ENCODE data around the gene TLR8.
"Not testable (repeated sequence)": the region's sequence is repeated elsewhere in the genome, so short reads cannot be mapped to it uniquely, and the experiment has no call there.

The TLR8 gene

DNA sequence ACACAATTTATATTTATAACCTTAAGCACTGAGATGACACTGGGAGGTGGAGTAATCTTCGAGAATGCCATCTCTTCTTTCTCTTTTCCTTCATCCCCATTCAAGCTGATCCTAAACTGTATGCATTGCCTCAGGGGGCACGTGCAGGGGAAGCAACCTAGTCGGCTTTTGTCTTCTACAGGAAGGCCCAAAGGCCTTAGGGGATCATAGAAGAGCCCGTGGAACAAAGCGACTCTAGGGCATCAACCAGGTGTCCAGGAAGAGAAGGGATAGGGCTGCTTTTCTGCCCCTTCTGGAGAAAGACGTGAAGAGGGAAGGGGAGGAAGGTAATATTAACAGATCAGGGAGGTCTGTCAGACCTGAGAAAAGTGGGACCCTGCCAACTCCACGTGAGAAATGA lies 6.9 kb upstream of the TLR8 start:
- DNase-seq, result no peak

DNA sequence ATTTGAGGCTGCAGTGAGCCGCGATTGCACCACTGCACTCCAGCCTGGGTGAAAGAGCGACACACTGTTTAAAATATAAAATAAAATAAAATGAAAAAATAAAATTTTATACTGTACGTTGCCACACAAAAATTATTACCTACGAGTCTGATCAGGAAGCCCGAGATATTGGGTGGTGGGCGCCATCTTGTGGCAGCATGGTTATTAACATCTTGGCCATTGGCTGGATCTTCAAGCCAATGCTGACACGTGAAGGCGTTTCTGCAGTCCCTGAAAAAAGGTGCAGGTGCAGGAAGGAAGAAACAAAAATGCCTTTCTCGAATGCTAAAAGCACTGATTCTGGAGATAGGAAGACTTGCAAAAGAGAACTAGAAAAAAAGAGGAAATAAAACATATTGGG lies 4.9 kb upstream of the TLR8 start:
- no peak for DNase-seq

DNA sequence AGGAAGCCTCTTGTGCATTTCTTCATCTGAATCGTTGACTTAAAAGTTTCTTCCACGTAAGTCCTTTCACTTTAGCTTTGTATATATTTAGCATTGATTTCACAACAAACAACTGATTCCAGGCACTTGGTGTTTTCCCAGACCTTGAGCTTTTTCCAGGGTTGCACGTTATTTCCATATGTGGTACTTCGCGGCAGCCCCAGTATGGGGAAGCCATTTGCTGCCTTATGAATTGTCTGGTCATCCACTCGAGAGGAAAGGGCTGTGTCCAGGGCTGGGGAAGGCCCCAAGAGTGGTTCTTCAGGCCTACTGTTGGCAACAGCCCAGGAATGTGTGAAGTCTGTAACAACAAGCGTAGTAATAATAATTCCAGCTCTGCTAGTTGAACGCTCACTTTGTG lies 2.8 kb upstream of the TLR8 start:
- no peak for DNase-seq

DNA sequence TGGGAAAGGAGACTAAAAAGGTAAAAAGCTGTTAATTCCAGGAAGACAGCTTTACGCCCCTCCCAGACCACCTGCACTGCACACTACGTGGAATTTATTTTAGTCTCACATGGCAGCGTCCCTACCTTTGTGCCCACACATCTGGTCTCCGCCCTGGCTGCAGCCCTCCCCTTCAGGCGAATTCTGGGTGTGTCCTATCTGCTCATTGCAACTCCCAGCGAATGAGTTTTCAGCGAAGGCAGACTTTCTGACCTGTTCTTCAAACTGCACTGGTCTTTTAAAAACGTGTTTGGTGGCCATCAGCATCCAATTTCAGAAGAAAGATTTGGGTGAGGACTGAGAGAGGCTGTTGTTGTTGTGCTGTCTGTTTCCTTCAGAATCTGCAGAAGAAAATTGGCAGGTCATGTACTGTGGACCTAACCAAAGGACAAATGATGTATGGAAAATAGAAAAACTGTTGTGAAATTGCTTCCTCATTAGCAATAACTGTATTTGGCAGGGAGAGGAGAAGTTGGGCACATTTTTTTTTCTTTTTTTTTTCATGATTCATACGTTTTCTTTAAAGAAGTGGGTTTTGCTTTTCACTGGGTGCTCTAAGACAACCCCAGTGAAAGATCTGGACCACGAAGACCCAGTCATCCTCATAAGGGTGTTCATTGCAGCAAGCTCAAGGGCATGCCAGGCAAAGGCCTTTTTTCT lies 4.2 kb downstream of the TLR8 start:
- DNase-seq, result no peak

DNA sequence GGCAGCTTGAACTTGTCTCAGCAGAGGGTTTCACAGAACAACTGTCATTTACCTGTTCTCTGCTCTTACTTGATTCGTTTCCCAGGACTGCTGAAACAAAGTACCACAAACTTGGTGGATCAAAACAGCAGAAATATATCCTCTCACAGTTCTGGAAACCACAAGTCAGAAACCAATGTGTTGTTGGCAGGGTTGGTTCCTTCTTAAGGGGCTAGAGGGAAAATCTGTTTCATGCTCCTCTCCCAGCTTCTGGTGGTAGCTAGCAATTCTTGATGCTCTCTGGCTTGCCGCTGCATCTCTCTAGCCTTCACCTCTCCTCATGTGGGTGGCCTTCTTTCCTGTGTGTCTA lies 4.7 kb downstream of the TLR8 start:
- no peak for DNase-seq

DNA sequence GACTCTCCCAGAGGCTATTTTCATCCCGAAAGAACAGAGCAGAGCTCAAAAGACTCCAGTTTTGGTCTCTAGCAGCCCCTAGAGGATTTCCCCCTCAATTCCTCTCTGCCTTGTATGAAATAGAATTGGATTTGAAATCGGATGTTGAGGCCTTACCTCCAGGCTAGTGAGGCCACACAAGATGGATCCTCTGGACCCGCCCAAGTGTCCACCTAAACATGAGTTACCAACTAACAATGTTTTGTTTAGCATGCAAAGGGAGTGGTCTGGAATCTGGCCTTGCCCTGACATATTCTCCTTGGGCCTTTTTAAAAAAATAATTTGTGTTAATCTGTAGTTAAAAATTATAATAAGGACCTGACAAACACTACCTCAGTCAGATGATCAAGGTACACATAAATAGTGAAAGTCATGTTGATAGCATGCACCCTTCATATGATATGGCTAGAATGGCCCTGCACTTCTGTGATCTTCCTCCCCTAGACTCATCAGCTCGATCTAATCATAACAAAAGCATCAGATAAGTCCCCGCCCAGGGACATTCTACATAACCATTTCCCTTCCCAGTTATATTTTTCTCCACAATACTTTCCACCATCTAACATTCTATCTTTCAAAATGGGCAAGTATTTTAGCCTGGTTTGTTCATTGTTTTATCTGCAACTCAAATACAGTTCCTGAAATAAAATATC lies 6.5 kb downstream of the TLR8 start:
- no peak for DNase-seq

DNA sequence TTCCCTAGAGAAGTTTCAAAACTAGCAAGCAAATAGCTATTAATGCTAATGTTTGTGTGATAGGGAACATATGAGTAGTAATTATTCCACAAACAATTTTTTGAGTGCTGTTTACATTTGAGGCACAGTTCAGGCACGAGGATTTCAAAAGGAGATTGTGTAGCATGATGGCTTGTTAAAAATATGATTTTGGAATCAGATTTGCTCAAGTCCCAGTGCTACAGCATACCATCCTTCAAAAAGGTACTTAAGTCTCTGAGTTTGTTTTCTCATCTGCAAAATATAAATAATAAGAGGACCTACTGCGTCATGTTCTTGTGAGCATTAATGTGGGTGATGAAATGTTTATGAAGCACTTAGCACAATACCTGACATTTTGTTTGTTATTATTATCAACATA lies 11.3 kb downstream of the TLR8 start:
- DNase-seq, result peak; percentile 32

DNA sequence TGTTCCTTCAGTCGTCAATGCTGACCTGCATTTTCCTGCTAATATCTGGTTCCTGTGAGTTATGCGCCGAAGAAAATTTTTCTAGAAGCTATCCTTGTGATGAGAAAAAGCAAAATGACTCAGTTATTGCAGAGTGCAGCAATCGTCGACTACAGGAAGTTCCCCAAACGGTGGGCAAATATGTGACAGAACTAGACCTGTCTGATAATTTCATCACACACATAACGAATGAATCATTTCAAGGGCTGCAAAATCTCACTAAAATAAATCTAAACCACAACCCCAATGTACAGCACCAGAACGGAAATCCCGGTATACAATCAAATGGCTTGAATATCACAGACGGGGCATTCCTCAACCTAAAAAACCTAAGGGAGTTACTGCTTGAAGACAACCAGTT lies 12.6 kb downstream of the TLR8 start:
- DNase-seq, result no peak

DNA sequence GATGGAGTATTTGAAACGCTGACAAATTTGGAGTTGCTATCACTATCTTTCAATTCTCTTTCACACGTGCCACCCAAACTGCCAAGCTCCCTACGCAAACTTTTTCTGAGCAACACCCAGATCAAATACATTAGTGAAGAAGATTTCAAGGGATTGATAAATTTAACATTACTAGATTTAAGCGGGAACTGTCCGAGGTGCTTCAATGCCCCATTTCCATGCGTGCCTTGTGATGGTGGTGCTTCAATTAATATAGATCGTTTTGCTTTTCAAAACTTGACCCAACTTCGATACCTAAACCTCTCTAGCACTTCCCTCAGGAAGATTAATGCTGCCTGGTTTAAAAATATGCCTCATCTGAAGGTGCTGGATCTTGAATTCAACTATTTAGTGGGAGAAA lies 13.2 kb downstream of the TLR8 start:
- no peak for DNase-seq

DNA sequence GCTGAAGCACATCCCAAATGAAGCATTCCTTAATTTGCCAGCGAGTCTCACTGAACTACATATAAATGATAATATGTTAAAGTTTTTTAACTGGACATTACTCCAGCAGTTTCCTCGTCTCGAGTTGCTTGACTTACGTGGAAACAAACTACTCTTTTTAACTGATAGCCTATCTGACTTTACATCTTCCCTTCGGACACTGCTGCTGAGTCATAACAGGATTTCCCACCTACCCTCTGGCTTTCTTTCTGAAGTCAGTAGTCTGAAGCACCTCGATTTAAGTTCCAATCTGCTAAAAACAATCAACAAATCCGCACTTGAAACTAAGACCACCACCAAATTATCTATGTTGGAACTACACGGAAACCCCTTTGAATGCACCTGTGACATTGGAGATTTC lies 14.6 kb downstream of the TLR8 start:
- DNase-seq, result no peak

DNA sequence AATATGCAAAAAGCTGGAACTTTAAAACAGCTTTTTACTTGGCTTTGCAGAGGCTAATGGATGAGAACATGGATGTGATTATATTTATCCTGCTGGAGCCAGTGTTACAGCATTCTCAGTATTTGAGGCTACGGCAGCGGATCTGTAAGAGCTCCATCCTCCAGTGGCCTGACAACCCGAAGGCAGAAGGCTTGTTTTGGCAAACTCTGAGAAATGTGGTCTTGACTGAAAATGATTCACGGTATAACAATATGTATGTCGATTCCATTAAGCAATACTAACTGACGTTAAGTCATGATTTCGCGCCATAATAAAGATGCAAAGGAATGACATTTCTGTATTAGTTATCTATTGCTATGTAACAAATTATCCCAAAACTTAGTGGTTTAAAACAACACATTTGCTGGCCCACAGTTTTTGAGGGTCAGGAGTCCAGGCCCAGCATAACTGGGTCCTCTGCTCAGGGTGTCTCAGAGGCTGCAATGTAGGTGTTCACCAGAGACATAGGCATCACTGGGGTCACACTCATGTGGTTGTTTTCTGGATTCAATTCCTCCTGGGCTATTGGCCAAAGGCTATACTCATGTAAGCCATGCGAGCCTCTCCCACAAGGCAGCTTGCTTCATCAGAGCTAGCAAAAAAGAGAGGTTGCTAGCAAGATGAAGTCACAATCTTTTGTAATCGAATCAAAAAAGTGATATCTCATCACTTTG lies 15.6 kb downstream of the TLR8 start:
- DNase-seq, result no peak

DNA sequence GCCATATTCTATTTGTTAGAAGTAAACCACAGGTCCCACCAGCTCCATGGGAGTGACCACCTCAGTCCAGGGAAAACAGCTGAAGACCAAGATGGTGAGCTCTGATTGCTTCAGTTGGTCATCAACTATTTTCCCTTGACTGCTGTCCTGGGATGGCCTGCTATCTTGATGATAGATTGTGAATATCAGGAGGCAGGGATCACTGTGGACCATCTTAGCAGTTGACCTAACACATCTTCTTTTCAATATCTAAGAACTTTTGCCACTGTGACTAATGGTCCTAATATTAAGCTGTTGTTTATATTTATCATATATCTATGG lies 16.1 kb downstream of the TLR8 start:
- no peak for DNase-seq

DNA sequence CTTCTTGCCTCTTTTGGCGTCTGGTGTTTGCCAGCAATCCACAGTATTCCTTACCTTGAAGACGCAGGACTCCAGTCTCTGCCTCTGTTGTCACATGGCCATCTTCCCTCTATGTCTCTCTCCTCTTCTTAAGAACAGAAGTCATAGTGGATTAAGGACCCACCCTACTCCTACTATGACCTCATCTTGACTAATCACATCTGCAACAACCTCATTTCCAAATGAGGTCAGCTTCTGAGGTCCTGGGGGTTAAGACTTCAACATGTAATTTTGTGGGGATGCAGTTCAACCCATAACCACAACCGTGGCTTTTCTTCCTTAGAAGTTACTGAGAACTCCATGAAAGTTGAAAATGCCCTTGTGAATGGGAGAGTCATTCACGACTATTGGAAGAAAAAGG lies 23.3 kb downstream of the TLR8 start:
- DNase-seq, result no peak

DNA sequence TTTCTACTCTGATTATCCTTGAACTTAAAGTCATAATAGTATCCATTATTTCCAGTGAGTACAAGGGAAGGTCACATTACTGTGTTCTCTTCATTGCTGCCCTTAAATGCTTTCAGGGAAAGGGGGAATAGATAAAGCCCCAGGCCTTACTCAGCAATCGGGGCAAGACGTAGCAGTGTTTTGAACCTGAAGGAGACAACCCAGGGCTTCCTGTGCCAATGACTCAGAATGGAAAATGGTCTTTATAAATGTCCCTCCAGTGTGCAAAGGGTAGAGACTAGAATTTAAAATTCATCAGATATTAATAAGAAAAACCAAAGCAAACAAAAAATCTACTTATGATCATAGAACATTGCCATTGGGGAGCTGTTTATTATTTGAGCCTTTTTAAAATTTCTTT lies 23.7 kb downstream of the TLR8 start:
- no peak for DNase-seq

DNA sequence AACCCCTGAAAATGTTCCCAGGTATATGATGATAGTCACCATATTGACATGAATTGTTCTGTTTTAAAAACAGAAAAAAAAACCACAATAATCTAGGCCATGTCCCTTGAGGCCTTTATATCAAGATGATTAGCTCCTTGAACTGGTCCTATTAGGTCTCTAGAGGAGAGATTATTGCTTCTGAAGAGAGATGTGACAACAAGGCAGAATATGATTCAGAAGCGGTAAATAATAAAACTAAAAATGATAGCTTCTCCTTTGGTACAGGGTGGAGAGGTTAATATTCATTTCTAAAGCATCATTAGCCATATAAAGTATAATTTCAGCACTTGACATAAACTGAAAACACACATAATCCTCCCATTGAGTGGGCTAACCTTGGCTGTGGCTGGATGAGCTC lies 25.8 kb downstream of the TLR8 start:
- DNase-seq, result no peak

DNA sequence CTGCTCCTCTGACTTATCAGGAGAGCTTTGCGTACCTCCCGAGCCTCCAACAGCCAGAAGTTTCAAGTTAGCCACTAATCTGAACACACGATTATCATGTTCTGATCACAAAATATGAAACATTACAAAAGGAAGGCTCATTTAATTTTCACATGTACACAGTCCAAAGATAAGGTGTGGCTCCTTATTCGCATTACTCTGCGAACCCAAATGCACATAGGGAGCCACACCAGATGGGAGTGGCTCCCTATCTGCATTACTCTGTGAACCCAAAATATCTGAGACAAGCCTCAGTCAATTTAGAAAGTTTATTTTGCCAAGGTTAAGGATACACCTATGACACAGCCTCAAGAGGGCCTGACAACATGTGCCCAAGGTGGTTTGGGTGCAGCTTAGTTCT lies 28.4 kb downstream of the TLR8 start:
- no peak for DNase-seq

DNA sequence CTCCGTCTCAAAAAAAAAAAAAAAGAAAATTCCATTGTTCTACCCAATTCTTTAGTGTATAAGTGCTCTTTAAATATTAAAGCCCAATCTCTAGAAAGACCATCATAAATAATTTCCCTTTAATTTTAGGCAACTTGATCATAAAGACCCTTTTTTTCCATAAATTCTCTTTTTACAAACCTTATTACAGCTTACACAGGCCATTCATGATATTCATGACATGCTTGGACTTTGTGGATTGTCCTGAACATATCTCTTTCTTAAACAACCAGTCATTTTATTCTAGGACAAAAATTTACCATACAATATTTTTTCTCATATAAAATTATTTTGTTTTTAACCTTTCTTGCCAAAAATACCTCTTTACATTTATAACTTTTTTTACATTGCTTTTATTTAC lies 30.5 kb downstream of the TLR8 start:
- no peak for DNase-seq

DNA sequence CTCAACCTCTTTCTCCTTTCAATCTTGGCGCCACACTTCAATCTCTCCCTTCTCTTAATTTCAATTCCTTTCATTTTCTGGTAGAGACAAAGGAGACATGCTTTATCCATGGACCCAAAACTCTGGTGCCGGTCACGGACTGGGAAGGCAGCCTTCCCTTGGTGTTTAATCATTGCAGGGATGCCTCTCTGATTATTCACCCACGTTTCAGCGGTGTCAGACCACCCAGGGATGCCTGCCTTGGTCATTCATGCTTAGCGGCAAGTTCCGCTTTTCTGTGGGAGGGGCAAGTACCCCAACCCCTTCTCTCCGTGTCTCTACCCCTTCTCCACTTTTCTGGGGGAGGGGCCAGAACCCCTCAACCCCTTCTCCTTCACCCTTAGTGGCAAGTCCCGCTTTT lies 34.1 kb downstream of the TLR8 start:
- DNase-seq, result not testable (repeated sequence)

DNA sequence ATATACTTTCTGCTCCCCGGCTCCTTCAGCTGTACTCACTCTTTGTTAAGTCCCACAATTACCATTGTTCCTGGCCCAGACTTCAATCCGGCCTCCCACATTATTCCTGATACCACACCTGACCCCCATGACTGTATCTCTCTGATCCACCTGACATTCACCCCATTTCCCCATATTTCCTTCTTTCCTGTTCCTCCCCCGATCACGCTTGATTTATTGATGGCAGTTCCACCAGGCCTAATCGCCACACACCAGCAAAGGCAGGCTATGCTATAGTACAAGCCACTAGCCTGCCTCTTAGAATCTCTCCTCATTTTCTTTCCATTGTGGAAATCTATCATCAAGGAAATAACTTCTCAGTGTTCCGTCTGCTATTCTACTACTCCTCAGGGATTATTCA lies 37.2 kb downstream of the TLR8 start:
- DNase-seq, result not testable (repeated sequence)

DNA sequence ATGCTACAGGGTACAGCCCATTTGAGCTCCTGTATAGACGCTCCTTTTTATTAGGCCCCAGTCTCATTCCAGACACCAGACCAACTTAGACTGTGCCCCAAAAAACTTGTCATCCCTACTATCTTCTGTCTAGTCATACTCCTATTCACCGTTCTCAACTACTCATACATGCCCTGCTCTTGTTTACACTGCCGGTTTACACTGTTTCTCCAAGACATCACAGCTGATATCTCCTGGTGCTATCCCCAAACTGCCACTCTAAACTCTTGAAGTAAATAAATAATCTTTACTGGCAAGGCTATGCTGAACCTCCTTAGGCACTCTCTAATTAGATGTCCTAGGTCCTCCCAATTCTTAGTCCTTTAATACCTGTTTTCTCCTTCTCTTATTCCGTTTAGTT lies 38.0 kb downstream of the TLR8 start:
- DNase-seq, result not testable (repeated sequence)

DNA sequence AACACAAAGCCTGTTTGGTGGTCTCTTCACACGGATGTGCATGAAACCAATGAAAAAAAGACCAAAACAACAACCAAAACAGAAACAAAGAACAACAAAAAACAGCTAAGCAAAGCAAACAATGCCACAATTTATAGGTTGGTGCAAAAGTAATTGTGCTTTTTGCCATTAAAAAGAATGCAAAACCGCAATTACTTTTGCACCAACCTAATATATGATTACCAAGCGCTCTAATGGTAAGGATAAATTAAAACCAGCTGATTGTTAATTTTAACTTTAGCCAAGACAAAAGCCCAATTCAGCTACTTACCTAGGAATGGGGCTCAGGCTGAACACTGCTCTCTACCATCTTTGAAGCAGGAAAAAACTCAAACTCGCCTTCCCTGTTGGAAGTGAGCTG lies 39.1 kb downstream of the TLR8 start:
- no peak for DNase-seq

DNA sequence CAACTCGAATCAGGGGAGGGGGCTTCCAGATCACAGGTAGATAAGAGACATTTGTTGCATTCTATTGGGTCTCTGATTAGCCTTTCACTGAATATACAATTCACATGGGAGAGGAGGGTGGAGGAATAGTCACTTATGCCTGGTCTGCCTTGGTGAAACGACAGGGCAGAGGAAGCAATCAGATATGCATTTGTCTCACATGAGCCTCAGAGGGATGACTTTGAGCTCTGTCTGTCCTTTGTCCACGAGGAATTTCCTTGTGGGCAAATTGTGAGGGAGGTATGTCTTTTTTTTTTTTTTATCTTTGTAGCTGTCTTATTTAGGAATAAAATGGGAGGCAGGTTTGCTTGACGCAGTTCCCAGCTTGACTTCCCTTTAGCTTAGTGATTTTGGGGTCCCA lies 40.0 kb downstream of the TLR8 start:
- DNase-seq, result no peak

DNA sequence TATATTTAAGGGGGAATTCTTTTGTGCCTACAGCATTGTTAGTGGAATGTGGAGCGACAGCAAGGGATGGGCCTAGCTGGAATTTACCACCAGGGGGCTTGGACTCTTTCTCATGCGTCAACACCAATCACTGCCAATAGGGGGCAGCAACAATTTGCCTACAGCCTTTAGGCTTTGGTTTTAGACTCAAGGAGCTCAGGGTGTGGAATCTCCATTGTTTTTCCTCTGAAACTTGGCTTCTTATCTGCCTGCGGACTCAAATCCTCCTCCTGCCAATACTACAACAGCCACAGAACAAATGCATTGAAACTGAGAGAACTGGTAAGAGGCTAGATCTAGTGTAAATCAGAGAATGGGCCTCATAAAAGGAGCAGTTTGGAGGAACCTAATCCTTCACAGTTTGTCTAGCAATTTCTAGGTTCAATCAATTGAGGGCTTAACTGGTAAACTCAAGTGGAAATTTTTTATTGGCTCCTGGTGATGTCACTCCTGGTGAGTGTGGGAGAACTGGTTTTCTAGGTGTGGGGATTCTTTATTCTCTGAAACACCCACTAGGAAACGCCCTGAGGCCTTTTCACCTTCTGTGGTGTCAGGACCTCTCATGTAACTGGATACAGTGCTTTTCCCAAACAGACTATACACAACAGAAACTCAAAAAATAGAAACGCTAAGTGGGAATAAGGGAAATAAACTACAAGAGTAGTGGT lies 40.6 kb downstream of the TLR8 start:
- peak; percentile 33 for DNase-seq

Measured in SHP77 treated with DMSO at 0.1 percent for 48 hours (cell line).